Activated T-helper 1 cell treated with anti-CD3 and anti-CD28 coated beads, Interleukin-12 subunit alpha, Interleukin-12 subunit beta, Interleukin-2, Interleukin-4 antibody, amounts not matched to agents 30 ng/mL and 10 ng/mL and 1 ng/mL, durations not matched to agents 14 hours and 24 hours and 36 hours (primary cell): ENCODE results near the gene HTRA2. TPM values are rescaled to one million over a fixed set of nuclear protein-coding genes. Genes with fewer than 3 reads are reported as not detected.
"Not testable (repeated sequence)": the region's sequence is repeated elsewhere in the genome, so short reads cannot be mapped to it uniquely, and the experiment has no call there.

ENCODE experiments used
- DNase-seq: peaks from one replicate; pipeline ENCODE4 v3.0.0; 2021; ENCODE audit warnings: low spot score
- H3K27ac Mint-ChIP-seq: one replicate; pipeline ENCODE4 v1.8.0; 2021; ENCODE audit warnings: mild to moderate bottlenecking, mixed read lengths
- H3K27me3 Mint-ChIP-seq: one replicate; pipeline ENCODE4 v1.8.0; 2022; ENCODE audit warnings: mild to moderate bottlenecking, moderate library complexity, mixed read lengths; ENCODE audit not compliant: insufficient read depth
- H3K36me3 Mint-ChIP-seq: one replicate; pipeline ENCODE4 v1.8.0; 2021; ENCODE audit warnings: low read depth, mixed read lengths
- H3K4me1 Mint-ChIP-seq: one replicate; pipeline ENCODE4 v1.8.0; 2021; ENCODE audit warnings: low read depth, mixed read lengths
- H3K4me3 Mint-ChIP-seq: one replicate; pipeline ENCODE4 v1.8.0; 2021; ENCODE audit warnings: mild to moderate bottlenecking, moderate library complexity, mixed read lengths
- H3K9me3 Mint-ChIP-seq: one replicate; pipeline ENCODE4 v1.8.0; 2021; ENCODE audit warnings: mixed read lengths
- intact Hi-C: fragments of 100-400 bp; cut with micrococcal nuclease; formaldehyde crosslinking; loops from one replicate; pipeline ENCODE4 v1.15.1; 2024
- total RNA-seq: library from RNA; stranded (reverse); gene quantifications from 2 replicates; pipeline ENCODE4 v1.2.3, GENCODE V29; 2022

Gene HTRA2
- 57.0 and 57.3 TPM in 2 replicates for total RNA-seq

GRCh38 chr2:74529357-74530238, at the start of gene HTRA2, which contains the start of gene AUP1:
Gene HTRA2 (plus strand): TSS chr2:74529933. CDS start chr2:74530007, 74 bp downstream.
Gene AUP1 (minus strand): TSS chr2:74529706. CDS start chr2:74529629, 77 bp downstream.
- H3K4me3 Mint-ChIP-seq, result peak within 1 kb of the TSS; percentile 99
- no peaks in the 10 kb centered on the region for H3K27me3 Mint-ChIP-seq
- H3K9me3 Mint-ChIP-seq, result no peaks in the 10 kb centered on the region
- H3K4me1 Mint-ChIP-seq, result peaks cover 49% of the 10 kb centered on the region
- H3K27ac Mint-ChIP-seq, result peak within 1 kb of the TSS; percentile 95
- H3K36me3 Mint-ChIP-seq, result peaks cover 60% of the 10 kb centered on the region
- intact Hi-C loops, result loop anchor here (1.0 to 2.0 kb wide), 16 partner anchors 13 to 792 kb away; partner anchors contain the start of genes C2orf81, DOK1, MRPL53 and PCGF1
- DNase-seq, result peak; percentile 90

GRCh38 chr2:74481431-74481830, 48.3 kb upstream of the HTRA2 start:
- no peaks in the 10 kb centered on the region for H3K9me3 Mint-ChIP-seq
- no peaks in the 10 kb centered on the region for H3K27me3 Mint-ChIP-seq
- peaks cover 28% of the 10 kb centered on the region for H3K36me3 Mint-ChIP-seq
- intact Hi-C loops, result no loop called here
- peak overlapping the region; percentile 34 for H3K27ac Mint-ChIP-seq
- DNase-seq, result no peak
- peak overlapping the region; percentile 99 for H3K4me3 Mint-ChIP-seq
- H3K4me1 Mint-ChIP-seq, result peaks cover 35% of the 10 kb centered on the region

GRCh38 chr2:74481961-74482800, 47.6 kb upstream of the HTRA2 start:
- peak overlapping the region; percentile 99 for H3K27ac Mint-ChIP-seq
- peak overlapping the region; percentile 99 for H3K4me3 Mint-ChIP-seq
- intact Hi-C loops, result no loop called here
- H3K4me1 Mint-ChIP-seq, result peaks cover 35% of the 10 kb centered on the region
- no peaks in the 10 kb centered on the region for H3K9me3 Mint-ChIP-seq
- H3K36me3 Mint-ChIP-seq, result peaks cover 31% of the 10 kb centered on the region
- DNase-seq, result peak; percentile 58
- no peaks in the 10 kb centered on the region for H3K27me3 Mint-ChIP-seq

GRCh38 chr2:74482801-74483674, 46.7 kb upstream of the HTRA2 start, which contains the start of the genes CCDC142 and TTC31:
Gene CCDC142 (minus strand): TSS chr2:74482998. CDS start chr2:74482837, 161 bp downstream.
Gene TTC31 (plus strand): TSS chr2:74483081. CDS start chr2:74483096, 15 bp downstream.
- no peaks in the 10 kb centered on the region for H3K9me3 Mint-ChIP-seq
- H3K4me3 Mint-ChIP-seq, result peak within 1 kb of the TSS; percentile 99
- intact Hi-C loops, result loop anchor here (1.0 kb wide), 12 partner anchors 11 to 746 kb away; partner anchors contain the start of genes AUP1, C2orf81, DOK1 and HTRA2
- H3K27me3 Mint-ChIP-seq, result no peaks in the 10 kb centered on the region
- peaks cover 35% of the 10 kb centered on the region for H3K4me1 Mint-ChIP-seq
- peak; percentile 89 for DNase-seq
- peaks cover 28% of the 10 kb centered on the region for H3K36me3 Mint-ChIP-seq
- H3K27ac Mint-ChIP-seq, result peak within 1 kb of the TSS; percentile 99

- DNase-seq, H3K27me3 Mint-ChIP-seq, H3K9me3 Mint-ChIP-seq: not testable (repeated sequence)
- intact Hi-C loops, result loop anchor here (1.0 kb wide), 12 partner anchors 11 to 746 kb away; partner anchors contain the start of genes AUP1, C2orf81, DOK1 and HTRA2
- Mint-ChIP-seq H3K4me3 (peak overlapping the region; percentile 99), H3K36me3 (peaks cover 28% of the 10 kb centered on the region), H3K27ac (peak overlapping the region; percentile 99), H3K4me1 (peaks cover 35% of the 10 kb centered on the region)
Observed at GRCh38 chr2:74483675-74484164, 46.0 kb upstream of the HTRA2 start.

GRCh38 chr2:74486141-74486540, 43.6 kb upstream of the HTRA2 start:
- peaks cover 18% of the 10 kb centered on the region for H3K4me1 Mint-ChIP-seq
- H3K36me3 Mint-ChIP-seq, result peaks cover 30% of the 10 kb centered on the region
- H3K9me3 Mint-ChIP-seq, result no peaks in the 10 kb centered on the region
- H3K27me3 Mint-ChIP-seq, result no peaks in the 10 kb centered on the region
- no peak for DNase-seq
- H3K4me3 Mint-ChIP-seq, result no peak overlapping the region
- H3K27ac Mint-ChIP-seq, result no peak overlapping the region
- intact Hi-C loops, result no loop called here

- Mint-ChIP-seq H3K4me1 (peaks cover 5% of the 10 kb centered on the region), H3K27ac (no peak overlapping the region), H3K4me3 (no peak overlapping the region), H3K9me3 (no peaks in the 10 kb centered on the region), H3K36me3 (peaks cover 42% of the 10 kb centered on the region), H3K27me3 (no peaks in the 10 kb centered on the region)
- intact Hi-C loops, result no loop called here
- no peak for DNase-seq
Observed at GRCh38 chr2:74488643-74489481, 40.9 kb upstream of the HTRA2 start.

GRCh38 chr2:74489906-74490305, 39.8 kb upstream of the HTRA2 start:
- no peaks in the 10 kb centered on the region for H3K27me3 Mint-ChIP-seq
- DNase-seq, result no peak
- H3K9me3 Mint-ChIP-seq, result no peaks in the 10 kb centered on the region
- intact Hi-C loops, result no loop called here
- H3K27ac Mint-ChIP-seq, result no peak overlapping the region
- no peak overlapping the region for H3K4me3 Mint-ChIP-seq
- H3K36me3 Mint-ChIP-seq, result peaks cover 48% of the 10 kb centered on the region
- H3K4me1 Mint-ChIP-seq, result no peaks in the 10 kb centered on the region

- DNase-seq, result no peak
- Mint-ChIP-seq H3K4me1 (no peaks in the 10 kb centered on the region), H3K9me3 (no peaks in the 10 kb centered on the region), H3K36me3 (peaks cover 45% of the 10 kb centered on the region), H3K27me3 (peaks cover 1% of the 10 kb centered on the region), H3K27ac (no peak overlapping the region), H3K4me3 (no peak overlapping the region)
- intact Hi-C loops, result no loop called here
Observed at GRCh38 chr2:74491648-74492544, 37.8 kb upstream of the HTRA2 start.

GRCh38 chr2:74493546-74493945, 36.2 kb upstream of the HTRA2 start:
- intact Hi-C loops, result no loop called here
- DNase-seq, result no peak
- H3K4me1 Mint-ChIP-seq, result peaks cover 13% of the 10 kb centered on the region
- H3K36me3 Mint-ChIP-seq, result peaks cover 49% of the 10 kb centered on the region
- H3K9me3 Mint-ChIP-seq, result no peaks in the 10 kb centered on the region
- H3K4me3 Mint-ChIP-seq, result no peak overlapping the region
- H3K27me3 Mint-ChIP-seq, result peaks cover 9% of the 10 kb centered on the region
- no peak overlapping the region for H3K27ac Mint-ChIP-seq
